H9 (cell line): Measurements from ENCODE around the gene GPBP1L1. TPM values are rescaled to one million over a fixed set of nuclear protein-coding genes. Genes with fewer than 3 reads are reported as not detected.

Experiments used
- DNase-seq: peaks from one replicate; pipeline ENCODE4 v3.0.0-alpha.2; 2017
- H2AFZ ChIP-seq: one replicate; pipeline ENCODE4 v1.6.1; 2013; ENCODE audit warnings: mild to moderate bottlenecking, low read length, control low read depth, moderate library complexity
- H2AK5ac ChIP-seq: 2 replicates; pipeline ENCODE4 v1.6.1; 2013; ENCODE audit warnings: low read length, control low read depth, mixed read lengths; ENCODE audit not compliant: insufficient read length
- H2BK120ac ChIP-seq: one replicate; pipeline ENCODE4 v1.6.1; 2013; ENCODE audit warnings: low read depth, mild to moderate bottlenecking, low read length, control low read depth, inconsistent platforms; ENCODE audit not compliant: poor library complexity, severe bottlenecking
- H2BK12ac ChIP-seq: 2 replicates; pipeline ENCODE4 v1.6.1; 2013; ENCODE audit warnings: low read length, control low read depth, mixed read lengths, low read depth; ENCODE audit not compliant: insufficient read length
- H2BK15ac ChIP-seq: 2 replicates; pipeline ENCODE4 v1.6.1; 2013; ENCODE audit warnings: low read depth, low read length, control low read depth
- H2BK20ac ChIP-seq: one replicate; pipeline ENCODE4 v1.6.1; 2013; ENCODE audit warnings: low read depth, mild to moderate bottlenecking, low read length, control low read depth, inconsistent platforms; ENCODE audit not compliant: poor library complexity, severe bottlenecking
- H2BK5ac ChIP-seq: 2 replicates; pipeline ENCODE4 v1.6.1; 2013; ENCODE audit warnings: low read length, control low read depth, mixed read lengths; ENCODE audit not compliant: insufficient read length
- H3K14ac ChIP-seq: 2 replicates; pipeline ENCODE4 v1.6.1; 2013; ENCODE audit warnings: low read length, control low read depth; ENCODE audit not compliant: insufficient read depth
- H3K18ac ChIP-seq: 2 replicates; pipeline ENCODE4 v1.6.1; 2013; ENCODE audit warnings: low read depth, mild to moderate bottlenecking, mixed read lengths, low read length, control low read depth; ENCODE audit not compliant: insufficient read length
- H3K23ac ChIP-seq: 2 replicates; pipeline ENCODE4 v1.6.1; 2013; ENCODE audit warnings: low read length, control low read depth, mixed read lengths, low read depth; ENCODE audit not compliant: insufficient read length
- H3K23me2 ChIP-seq: 2 replicates; pipeline ENCODE4 v1.6.1; 2013; ENCODE audit warnings: low read depth, mild to moderate bottlenecking, mixed read lengths, low read length, control low read depth; ENCODE audit not compliant: insufficient read length, poor library complexity, severe bottlenecking
- H3K27ac ChIP-seq: 2 replicates; pipeline ENCODE4 v1.5.1; 2013; ENCODE audit warnings: low read length, control low read depth, mixed read lengths, low read depth; ENCODE audit not compliant: insufficient read length
- H3K27me3 ChIP-seq: 2 replicates; pipeline ENCODE4 v1.6.1; 2013; ENCODE audit warnings: low read length, control low read depth, inconsistent platforms; ENCODE audit not compliant: insufficient read depth
- H3K4ac ChIP-seq: 2 replicates; pipeline ENCODE4 v1.6.1; 2013; ENCODE audit warnings: low read depth, mild to moderate bottlenecking, control low read depth, inconsistent platforms, low read length, moderate library complexity
- H3K4me1 ChIP-seq: 2 replicates; pipeline ENCODE4 v1.6.1; 2013; ENCODE audit warnings: low read length, control low read depth, inconsistent platforms; ENCODE audit not compliant: insufficient read depth
- H3K4me2 ChIP-seq: 2 replicates; pipeline ENCODE4 v1.6.1; 2013; ENCODE audit warnings: low read length, control low read depth, mixed read lengths; ENCODE audit not compliant: insufficient read length, insufficient read depth
- H3K56ac ChIP-seq: 2 replicates; pipeline ENCODE4 v1.6.1; 2013; ENCODE audit warnings: low read depth, mild to moderate bottlenecking, mixed read lengths, low read length, control low read depth; ENCODE audit not compliant: insufficient read length
- H3K79me1 ChIP-seq: 2 replicates; pipeline ENCODE4 v1.6.1; 2013; ENCODE audit warnings: low read depth, mild to moderate bottlenecking, moderate library complexity, low read length, control low read depth, inconsistent platforms; ENCODE audit not compliant: insufficient read depth, poor library complexity, severe bottlenecking
- H3K79me2 ChIP-seq: 2 replicates; pipeline ENCODE4 v1.6.1; 2013; ENCODE audit warnings: low read length, control low read depth, inconsistent platforms; ENCODE audit not compliant: insufficient read depth
- H3K9ac ChIP-seq: 2 replicates; pipeline ENCODE4 v1.6.1; 2013; ENCODE audit warnings: low read length, control low read depth, mixed read lengths; ENCODE audit not compliant: insufficient read length; ENCODE audit errors: extremely low read depth
- H3K9me3 ChIP-seq: one replicate; pipeline ENCODE4 v1.6.1; 2013; ENCODE audit warnings: low read depth, low read length, inconsistent platforms; ENCODE audit not compliant: control insufficient read depth
- H3T11ph ChIP-seq: one replicate; pipeline ENCODE4 v1.6.1; 2013; ENCODE audit warnings: mild to moderate bottlenecking, low read length, control low read depth, inconsistent platforms
- H4K20me1 ChIP-seq: one replicate; pipeline ENCODE4 v1.6.1; 2013; ENCODE audit not compliant: control insufficient read depth, insufficient read length, insufficient read depth
- H4K5ac ChIP-seq: 2 replicates; pipeline ENCODE4 v1.6.1; 2013; ENCODE audit warnings: low read depth, mild to moderate bottlenecking, mixed read lengths, low read length, control low read depth; ENCODE audit not compliant: insufficient read length
- H4K8ac ChIP-seq: replicated peaks from 2 replicates; pipeline ENCODE4 v1.6.1; 2013; ENCODE audit warnings: low read length, control low read depth, mixed read lengths, low read depth; ENCODE audit not compliant: insufficient read length
- H4K91ac ChIP-seq: 2 replicates; pipeline ENCODE4 v1.6.1; 2013; ENCODE audit warnings: low read depth, mild to moderate bottlenecking, moderate library complexity, mixed read lengths, low read length, control low read depth; ENCODE audit not compliant: insufficient read length
- H3K27ac Mint-ChIP-seq, 3 experiments: 2 replicates in 2 of 3; 3 replicates in 1 of 3; pipeline ENCODE4 v1.8.0; 2020 to 2021; ENCODE audit warnings: mixed read lengths in 3 of 3, mild to moderate bottlenecking in 1 of 3, moderate library complexity in 1 of 3
- H3K27me3 Mint-ChIP-seq: 2 replicates; pipeline ENCODE4 v1.8.0; 2021; ENCODE audit warnings: low read depth, mild to moderate bottlenecking, moderate library complexity, mixed read lengths
- H3K36me3 Mint-ChIP-seq, 3 experiments: 2 replicates in 2 of 3; 3 replicates in 1 of 3; pipeline ENCODE4 v1.8.0; 2020 to 2021; ENCODE audit warnings: low read depth in 3 of 3, mixed read lengths in 3 of 3; ENCODE audit not compliant: insufficient read depth in 1 of 3
- H3K4me1 Mint-ChIP-seq, 2 experiments: 2 replicates each; pipeline ENCODE4 v1.8.0; 2020; ENCODE audit warnings: mixed read lengths in 2 of 2
- H3K4me3 Mint-ChIP-seq, 2 experiments: 2 replicates in 1 of 2; 3 replicates in 1 of 2; pipeline ENCODE4 v1.8.0; 2020 to 2021; ENCODE audit warnings: mild to moderate bottlenecking in 2 of 2, mixed read lengths in 2 of 2, moderate library complexity in 1 of 2
- H3K9me3 Mint-ChIP-seq, 2 experiments: 2 replicates in 1 of 2; 3 replicates in 1 of 2; pipeline ENCODE4 v1.8.0; 2020; ENCODE audit warnings: mild to moderate bottlenecking in 2 of 2, mixed read lengths in 2 of 2, moderate library complexity in 1 of 2
- WGBS: extraction: QIAGEN DNeasy Blood & Tissue Kit; methylation state at CpG from one replicate; pipeline ENCODE4 v1.1.7; 2013; ENCODE audit warnings: missing lambda C conversion rate, low lambda C conversion rate, mixed read lengths; ENCODE audit not compliant: insufficient read length; ENCODE audit errors: extremely low coverage; 5-methylcytosine and 5-hydroxymethylcytosine counted together
- total RNA-seq: library from RNA; stranded (reverse); gene quantifications from 2 replicates; pipeline ENCODE4 v1.2.1, GENCODE V29; 2021
- TF ChIP-seq, protein P1 (sequence below): fragments of 200-600 bp; sonication (generic); conservative IDR thresholded peaks from 3 replicates; pipeline ENCODE4 v1.8.0; 2021; ENCODE audit warnings: antibody characterized with exemption, mild to moderate bottlenecking

The GPBP1L1 gene
- total RNA-seq, 1 experiment from 2014 or later, result 115 TPM

DNA sequence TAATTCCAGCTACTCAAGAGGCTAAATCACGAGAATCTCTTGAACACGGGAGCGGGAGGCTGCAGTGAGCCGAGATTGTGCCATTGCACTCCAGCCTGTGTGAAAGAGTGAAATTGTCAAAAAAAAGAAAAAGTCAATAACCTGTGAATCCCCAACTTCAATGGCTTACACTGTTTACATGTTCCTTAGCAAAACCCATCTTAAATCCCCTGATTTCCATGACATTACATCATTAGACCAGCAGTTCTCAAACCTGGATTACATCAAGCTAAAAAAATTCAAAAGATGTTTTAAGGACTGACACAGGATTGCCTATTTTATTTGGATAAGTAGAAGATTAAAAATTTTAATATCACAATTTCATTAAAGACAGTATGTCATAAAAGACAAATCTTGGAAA, 12.4 kb downstream of the GPBP1L1 start:
- TF ChIP-seq, protein P1, sequence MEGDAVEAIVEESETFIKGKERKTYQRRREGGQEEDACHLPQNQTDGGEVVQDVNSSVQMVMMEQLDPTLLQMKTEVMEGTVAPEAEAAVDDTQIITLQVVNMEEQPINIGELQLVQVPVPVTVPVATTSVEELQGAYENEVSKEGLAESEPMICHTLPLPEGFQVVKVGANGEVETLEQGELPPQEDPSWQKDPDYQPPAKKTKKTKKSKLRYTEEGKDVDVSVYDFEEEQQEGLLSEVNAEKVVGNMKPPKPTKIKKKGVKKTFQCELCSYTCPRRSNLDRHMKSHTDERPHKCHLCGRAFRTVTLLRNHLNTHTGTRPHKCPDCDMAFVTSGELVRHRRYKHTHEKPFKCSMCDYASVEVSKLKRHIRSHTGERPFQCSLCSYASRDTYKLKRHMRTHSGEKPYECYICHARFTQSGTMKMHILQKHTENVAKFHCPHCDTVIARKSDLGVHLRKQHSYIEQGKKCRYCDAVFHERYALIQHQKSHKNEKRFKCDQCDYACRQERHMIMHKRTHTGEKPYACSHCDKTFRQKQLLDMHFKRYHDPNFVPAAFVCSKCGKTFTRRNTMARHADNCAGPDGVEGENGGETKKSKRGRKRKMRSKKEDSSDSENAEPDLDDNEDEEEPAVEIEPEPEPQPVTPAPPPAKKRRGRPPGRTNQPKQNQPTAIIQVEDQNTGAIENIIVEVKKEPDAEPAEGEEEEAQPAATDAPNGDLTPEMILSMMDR, result no peak
- WGBS, result no CpG with 5 or more reads among the region's 4 CpGs
- no peak overlapping the region for H3K18ac ChIP-seq

More for the DNA sequence above, 12.4 kb downstream of the GPBP1L1 start:
- Mint-ChIP-seq H3K4me1 (peaks cover 34% of the 10 kb centered on the region in 2 experiments), H3K27ac (no peak overlapping the region), H3K4me3 (no peak overlapping the region), H3K27me3 (no peaks in the 10 kb centered on the region), H3K9me3 (no peaks in the 10 kb centered on the region), H3K36me3 (peaks cover 4 to 10% (median 8%) of the 10 kb centered on the region in 3 experiments)
- H4K8ac ChIP-seq, result no peak overlapping the region
- H3K27me3 ChIP-seq, result no peaks in the 10 kb centered on the region
- H3K4ac ChIP-seq, result no peak overlapping the region
- no peak overlapping the region for H3K4me2 ChIP-seq
- no peaks in the 10 kb centered on the region for H3K23me2 ChIP-seq
- no peak overlapping the region for H4K91ac ChIP-seq
- H3K14ac ChIP-seq, result no peak overlapping the region
- no peak overlapping the region for H2AFZ ChIP-seq
- no peak overlapping the region for H3K56ac ChIP-seq
- no peak overlapping the region for H2BK12ac ChIP-seq
- H4K20me1 ChIP-seq, result no peaks in the 10 kb centered on the region
- H2BK5ac ChIP-seq, result no peak overlapping the region
- H3K79me2 ChIP-seq, result peaks cover 70% of the 10 kb centered on the region
- peaks cover 3% of the 10 kb centered on the region for H3K79me1 ChIP-seq
- H3K9me3 ChIP-seq, result no peaks in the 10 kb centered on the region
- no peak overlapping the region for H2BK15ac ChIP-seq
- no peaks in the 10 kb centered on the region for H3K4me1 ChIP-seq
- no peak overlapping the region for H2BK120ac ChIP-seq
- no peak overlapping the region for H3K23ac ChIP-seq
- DNase-seq, result no peak
- no peak overlapping the region for H3K27ac ChIP-seq
- H3T11ph ChIP-seq, result no peak overlapping the region
- H3K9ac ChIP-seq, result no peak overlapping the region
- H4K5ac ChIP-seq, result no peak overlapping the region
- no peak overlapping the region for H2BK20ac ChIP-seq
- H2AK5ac ChIP-seq, result no peak overlapping the region
